HG02610 (cell line): ENCODE measurements around the gene TUBA3E.
"Not testable (repeated sequence)": the region's sequence is repeated elsewhere in the genome, so short reads cannot be mapped to it uniquely, and the experiment has no call there.

Experiments used
- ATAC-seq: cut with Tn5 transposase; IDR thresholded peaks from one replicate; pipeline ENCODE4 v1.9.1; 2021; ENCODE audit warnings: mild to moderate bottlenecking, moderate library complexity; ENCODE audit not compliant: unreplicated experiment

The TUBA3E gene

GRCh38 chr2:130150181-130151144 lies 47.8 kb downstream of the TUBA3E start:
- ATAC-seq: no peak

DNA sequence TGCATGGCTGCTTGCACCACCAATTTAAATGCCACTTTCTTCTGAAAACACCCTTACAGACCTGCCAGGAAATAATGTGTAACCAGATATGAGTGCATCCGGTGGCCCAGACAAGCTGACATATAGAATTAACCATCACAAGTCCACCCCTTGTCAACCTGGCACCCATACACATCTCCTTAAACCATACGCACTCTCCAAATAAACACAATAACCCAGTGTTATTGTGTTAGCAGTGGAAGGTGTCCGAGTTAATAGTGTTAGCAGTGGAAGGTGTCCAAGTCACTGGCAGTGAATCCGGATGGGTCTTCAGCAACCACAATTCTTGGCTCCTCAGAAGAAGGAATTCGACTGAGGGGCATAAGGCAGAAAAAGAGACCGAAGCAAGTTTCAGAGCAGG lies 49.7 kb downstream of the TUBA3E start:
- not testable (repeated sequence) for ATAC-seq

DNA sequence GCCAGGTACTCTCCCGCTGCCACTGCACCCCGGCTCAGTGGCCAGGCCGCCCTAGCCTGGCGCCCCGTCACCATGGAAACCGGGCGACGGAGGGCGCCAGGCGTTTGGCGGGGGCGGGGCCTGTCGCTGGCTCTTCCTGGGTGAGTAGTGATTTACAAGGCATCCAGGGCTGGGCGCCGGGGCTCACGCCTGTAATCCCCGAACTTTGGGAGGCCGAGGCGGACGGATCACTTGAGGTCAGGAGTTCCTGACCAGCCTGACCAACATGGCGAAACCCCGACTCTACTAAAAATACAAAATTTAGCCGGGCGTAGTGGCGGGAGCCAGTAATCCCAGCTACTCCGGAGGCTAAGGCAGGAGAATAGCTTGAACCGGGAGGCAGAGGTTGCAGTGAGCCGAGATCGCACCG lies 53.2 kb downstream of the TUBA3E start, which contains the start of gene CCDC74B:
TSS of gene CCDC74B (minus strand) at position 107 of the 409 bp plus-strand sequence. CDS start 116 bp downstream, outside the sequence.
- peak; percentile 84 for ATAC-seq

- ATAC-seq: peak; percentile 35
Measured at GRCh38 chr2:130143266-130144039, 54.8 kb downstream of the TUBA3E start.

DNA sequence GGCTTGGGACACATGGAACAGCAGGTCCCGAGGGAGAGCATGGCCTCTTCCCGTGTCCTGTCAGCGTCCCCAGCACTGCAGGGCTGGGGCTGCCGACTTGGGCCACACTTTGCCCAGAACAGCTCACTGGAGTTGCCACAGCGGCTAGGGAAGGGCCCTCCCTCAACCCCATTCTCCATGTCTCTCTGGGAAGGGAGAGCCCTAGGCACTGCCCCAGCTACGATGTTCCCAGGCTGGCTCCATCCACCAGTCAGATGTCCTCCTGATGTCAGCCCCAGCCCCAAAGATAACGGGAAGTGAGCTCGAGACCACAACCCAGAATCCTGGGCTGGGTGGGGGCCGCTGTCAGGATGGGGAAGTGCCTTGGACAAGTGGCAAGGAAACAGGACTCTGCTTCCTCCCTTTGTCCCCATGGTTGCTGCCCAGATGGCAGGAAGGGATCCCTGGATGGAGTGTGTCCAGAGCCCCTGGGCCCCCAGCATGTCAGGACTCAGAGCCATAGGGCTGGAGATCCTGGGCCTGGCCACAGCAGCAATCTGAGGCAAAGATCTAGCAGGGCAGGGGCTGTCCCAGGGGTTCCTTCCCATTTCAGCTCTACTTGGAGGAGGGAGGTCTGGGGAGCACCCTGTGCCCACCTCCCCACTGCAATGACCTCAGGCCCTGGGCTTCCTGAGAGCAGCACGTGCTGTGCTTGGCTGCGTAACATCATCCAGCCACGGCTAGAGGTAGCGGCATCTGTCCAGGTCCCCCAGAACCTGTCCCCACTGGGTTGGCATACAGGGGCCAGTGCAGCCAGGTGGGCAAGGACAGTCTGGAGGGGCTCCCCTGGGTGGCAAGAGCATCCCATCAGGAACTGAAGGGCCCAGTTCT lies 55.6 kb downstream of the TUBA3E start:
- ATAC-seq: peak; percentile 1
